CD8-positive, alpha-beta memory T cell (primary cell): ENCODE data around the gene ZNF217. TPM values are rescaled to one million over a fixed set of nuclear protein-coding genes. Genes with fewer than 3 reads are reported as not detected.
"Not testable (repeated sequence)": the region's sequence is repeated elsewhere in the genome, so short reads cannot be mapped to it uniquely, and the experiment has no call there.

Experiments used
- CTCF ChIA-PET: fragments of 350-600 bp; sonication (Branson Sonifier 250); formaldehyde crosslinking; loops from one replicate; lab custom pipeline; 2021; ENCODE audit warnings: antibody characterized with exemption; lab: Charles Lee
- POLR2A ChIA-PET: fragments of 350-600 bp; sonication (Branson Sonifier 250); formaldehyde crosslinking; loops from one replicate; lab custom pipeline; 2021; ENCODE audit warnings: antibody characterized with exemption; lab: Charles Lee
- DNase-seq, 5 donors: peaks; one replicate each; pipeline versions ENCODE4 v3.0.0 to v3.0.0-alpha.2; 2020 to 2022; ENCODE audit warnings: mixed read lengths in 1 of 5
- H3K27ac ChIP-seq: one replicate; pipeline ENCODE4 v1.7.0; 2013; ENCODE audit warnings: low read depth, mild to moderate bottlenecking, low read length, moderate library complexity
- H3K27me3 ChIP-seq: 2 replicates; pipeline ENCODE4 v1.7.0; 2013; ENCODE audit warnings: low read length, mild to moderate bottlenecking; ENCODE audit not compliant: insufficient read depth, poor library complexity, severe bottlenecking
- H3K36me3 ChIP-seq: 2 replicates; pipeline ENCODE4 v1.7.0; 2013; ENCODE audit warnings: mild to moderate bottlenecking, low read length, moderate library complexity; ENCODE audit not compliant: insufficient read depth
- H3K4me1 ChIP-seq: 2 replicates; pipeline ENCODE4 v1.7.0; 2013; ENCODE audit warnings: mild to moderate bottlenecking, low read length, moderate library complexity; ENCODE audit not compliant: insufficient read depth
- H3K4me3 ChIP-seq: 2 replicates; pipeline ENCODE4 v1.7.0; 2013; ENCODE audit warnings: mild to moderate bottlenecking, low read length
- H3K9me3 ChIP-seq: 2 replicates; pipeline ENCODE4 v1.7.0; 2013; ENCODE audit warnings: mild to moderate bottlenecking, low read length
- H3K27ac Mint-ChIP-seq, 8 donors: one replicate each; pipeline ENCODE4 v1.8.0; 2020 to 2021; ENCODE audit warnings: mixed read lengths in 8 of 8, mild to moderate bottlenecking in 6 of 8, inconsistent platforms in 3 of 8, moderate library complexity in 3 of 8
- H3K27me3 Mint-ChIP-seq, 2 donors: one replicate each; pipeline ENCODE4 v1.8.0; 2020 to 2021; ENCODE audit warnings: mixed read lengths in 2 of 2, mild to moderate bottlenecking in 1 of 2, moderate library complexity in 1 of 2
- H3K36me3 Mint-ChIP-seq, 3 donors: one replicate each; pipeline ENCODE4 v1.8.0; 2020 to 2021; ENCODE audit warnings: mixed read lengths in 3 of 3, inconsistent platforms in 1 of 3, mild to moderate bottlenecking in 1 of 3
- H3K4me1 Mint-ChIP-seq, 3 donors: one replicate each; pipeline ENCODE4 v1.8.0; 2020 to 2021; ENCODE audit warnings: mixed read lengths in 3 of 3, inconsistent platforms in 1 of 3, mild to moderate bottlenecking in 1 of 3
- H3K4me3 Mint-ChIP-seq, 7 donors: one replicate each; pipeline ENCODE4 v1.8.0; 2020 to 2021; ENCODE audit warnings: mixed read lengths in 7 of 7, mild to moderate bottlenecking in 6 of 7, moderate library complexity in 4 of 7, inconsistent platforms in 2 of 7
- H3K9me3 Mint-ChIP-seq, 5 donors: one replicate each; pipeline ENCODE4 v1.8.0; 2020 to 2022; ENCODE audit warnings: mixed read lengths in 5 of 5, mild to moderate bottlenecking in 3 of 5, moderate library complexity in 2 of 5, inconsistent platforms in 1 of 5
- polyA plus RNA-seq: library from polyadenylated mRNA; unstranded; fragments of 300-500 nt; fragmentation: Illumina TruSeq; gene quantifications from one replicate; pipeline ENCODE4 v1.2.3, GENCODE V29; 2021
- total RNA-seq, 2 experiments: library from RNA; stranded (reverse); gene quantifications; one replicate each; pipeline ENCODE4 v1.2.3, GENCODE V29; 2021

Gene ZNF217
- total and polyA plus RNA-seq, 3 experiments from 2014 or later, result 24.0 to 54.3 (median 52.5) TPM

DNA sequence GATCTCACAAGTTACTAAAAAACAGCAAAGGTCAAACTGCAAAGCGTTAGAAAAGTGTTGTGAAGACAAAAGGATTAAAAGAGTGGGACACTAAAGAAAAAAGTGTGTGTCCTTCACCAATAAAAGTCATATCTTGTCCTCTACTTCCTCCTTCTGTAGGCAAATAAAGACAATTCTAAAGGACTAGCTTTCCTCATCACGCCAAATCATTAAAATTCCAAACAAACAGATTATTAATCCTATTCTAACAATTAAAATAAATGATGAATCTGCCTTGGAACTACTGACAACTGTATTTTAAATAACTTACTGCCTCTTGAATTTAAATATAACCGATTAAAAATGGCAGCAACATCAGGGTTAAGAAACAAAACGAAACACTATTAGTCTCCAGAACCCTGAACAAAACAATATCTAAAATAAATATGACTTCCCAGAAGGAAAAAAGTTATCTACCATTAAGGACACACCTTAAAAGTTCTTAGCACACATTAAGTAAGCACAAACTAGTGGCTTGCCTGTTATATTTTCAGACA, 2.4 kb downstream of the ZNF217 start:
- peak overlapping the region; percentile 76 for H3K27ac ChIP-seq
- peaks cover 20% of the 10 kb centered on the region for H3K4me1 ChIP-seq
- H3K27me3 ChIP-seq, DNase-seq, H3K36me3 ChIP-seq, H3K27me3 Mint-ChIP-seq, H3K9me3 Mint-ChIP-seq, H3K9me3 ChIP-seq: not testable (repeated sequence)
- POLR2A ChIA-PET, result interaction anchor here (1.6 to 3.1 kb wide), 3 partner anchors 9 to 18 kb away, joined by 6 to 12 read pairs (median 9); no protein-coding TSS in a partner anchor
- peak overlapping the region; percentile 94 to 99 (median 98) for H3K4me3 Mint-ChIP-seq
- peaks cover 0 to 16% (median 1%) of the 10 kb centered on the region in 3 donors for H3K36me3 Mint-ChIP-seq
- peak overlapping the region; percentile 76 for H3K4me3 ChIP-seq
- CTCF ChIA-PET, result interaction anchor here (0.8 to 1.7 kb wide), 5 partner anchors 8 to 349 kb away, joined by 3 to 4 read pairs (median 3); no protein-coding TSS in a partner anchor
- peak overlapping the region; percentile 97 to 99 (median 98) for H3K27ac Mint-ChIP-seq
- peaks cover 43 to 67% (median 56%) of the 10 kb centered on the region in 3 donors for H3K4me1 Mint-ChIP-seq

DNA sequence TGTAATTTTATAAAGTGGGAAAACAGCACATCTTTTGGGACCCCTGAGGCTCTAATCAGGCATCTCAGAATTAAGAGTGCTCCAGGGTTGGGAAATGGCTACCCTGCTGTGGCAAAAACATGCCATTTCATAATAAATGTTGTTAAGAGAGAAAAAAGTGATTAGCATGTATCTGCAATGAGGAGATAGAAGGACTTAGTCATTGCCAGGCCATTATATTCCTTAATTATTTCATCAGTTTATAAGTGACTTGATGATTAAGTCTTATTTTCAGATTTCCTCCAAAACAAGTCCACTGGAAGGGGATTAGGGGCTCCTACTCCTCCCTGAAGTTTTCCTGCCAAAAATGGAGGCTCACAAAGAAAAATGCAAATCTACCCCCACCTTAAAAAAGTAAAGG, 3.0 kb downstream of the ZNF217 start:
- not testable (repeated sequence) for H3K27me3 ChIP-seq, H3K9me3 Mint-ChIP-seq, H3K36me3 ChIP-seq, H3K27me3 Mint-ChIP-seq, H3K9me3 ChIP-seq, DNase-seq
- CTCF ChIA-PET, result interaction anchor here (1.0 to 1.7 kb wide), 2 partner anchors 8 to 11 kb away, joined by 3 to 4 read pairs; no protein-coding TSS in a partner anchor
- H3K27ac ChIP-seq, result peak overlapping the region; percentile 76
- peak overlapping the region; percentile 76 for H3K4me3 ChIP-seq
- peaks cover 27% of the 10 kb centered on the region for H3K4me1 ChIP-seq
- H3K36me3 Mint-ChIP-seq, result peaks cover 0 to 16% (median 3%) of the 10 kb centered on the region in 3 donors
- POLR2A ChIA-PET, result interaction anchor here (3.1 kb wide), 1 partner anchor 8 kb away, joined by 12 read pairs; no protein-coding TSS in a partner anchor
- peaks cover 46 to 67% (median 56%) of the 10 kb centered on the region in 3 donors for H3K4me1 Mint-ChIP-seq
- peak overlapping the region; percentile 94 to 99 (median 98) for H3K4me3 Mint-ChIP-seq
- peak overlapping the region; percentile 92 to 99 (median 98) for H3K27ac Mint-ChIP-seq

DNA sequence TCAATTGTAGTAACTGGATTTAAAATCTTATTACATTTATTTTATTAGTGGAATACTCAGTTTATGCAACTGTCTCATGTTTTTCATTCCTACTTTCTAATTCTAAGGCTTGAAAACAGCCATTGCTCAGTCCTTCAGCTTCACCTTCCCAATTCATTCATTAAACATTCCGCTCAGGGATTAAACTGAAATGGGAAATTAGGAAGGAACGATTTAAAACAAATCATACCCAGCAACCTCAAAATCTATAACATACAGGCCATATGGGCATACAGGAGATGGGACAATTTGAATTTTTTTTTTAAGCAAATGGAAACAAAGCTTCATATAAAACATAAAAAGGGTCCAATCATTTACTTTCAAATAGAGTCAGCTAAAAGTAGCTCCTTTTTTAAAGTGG, 3.5 kb downstream of the ZNF217 start:
- CTCF ChIA-PET, result interaction anchor here (1.0 kb wide), 1 partner anchor 10 kb away, joined by 3 read pairs; no protein-coding TSS in a partner anchor
- peaks cover 49 to 68% (median 58%) of the 10 kb centered on the region in 3 donors for H3K4me1 Mint-ChIP-seq
- not testable (repeated sequence) for H3K27me3 ChIP-seq

DNA sequence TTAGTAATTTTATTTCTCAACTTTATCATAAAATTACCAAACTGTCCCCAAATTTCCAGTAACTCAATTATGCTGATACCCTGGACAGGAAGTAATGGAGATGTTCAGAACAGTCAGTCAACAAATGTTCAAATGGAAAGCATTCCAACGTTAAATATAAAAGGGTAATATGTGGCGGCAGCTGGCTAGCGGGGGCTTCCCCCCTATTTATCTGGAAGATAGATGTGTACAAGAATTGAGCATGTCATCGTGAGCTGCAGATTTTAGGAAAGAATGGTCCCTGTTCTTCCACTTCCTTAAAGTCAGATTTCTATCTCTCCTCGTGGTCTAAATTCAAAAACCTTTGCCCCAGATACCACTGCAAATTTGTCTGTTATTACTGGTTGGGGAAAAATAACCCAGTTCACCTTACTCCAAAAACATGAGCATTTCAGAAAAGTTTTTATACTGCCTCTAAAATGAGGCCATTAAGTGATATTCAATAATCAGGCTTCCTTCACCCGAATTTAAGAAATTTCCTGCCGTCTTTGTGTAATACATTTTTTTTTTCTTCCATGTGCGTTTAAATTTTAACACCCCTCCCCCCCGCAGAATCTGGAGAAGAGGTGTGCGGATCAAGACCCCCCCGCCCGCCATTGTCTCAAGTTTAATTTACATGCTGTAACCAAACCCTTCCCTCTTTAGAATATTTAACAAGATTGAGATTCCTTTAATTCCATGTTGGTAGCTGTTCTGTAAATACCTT, 4.1 kb downstream of the ZNF217 start:
- Mint-ChIP-seq H3K27ac (peak overlapping the region; percentile 54 to 99 (median 96)), H3K36me3 (peaks cover 0 to 13% (median 3%) of the 10 kb centered on the region in 3 donors), H3K4me1 (peaks cover 53 to 69% (median 58%) of the 10 kb centered on the region in 3 donors), H3K4me3 (peak overlapping the region; percentile 94 to 99 (median 98))
- ChIA-PET POLR2A (interaction anchor here (0.6 kb wide), 2 partner anchors 318 to 350 kb away, joined by 3 to 7 read pairs; no protein-coding TSS in a partner anchor), CTCF (interaction anchor here (1.0 kb wide), 1 partner anchor 10 kb away, joined by 3 read pairs; no protein-coding TSS in a partner anchor)
- not testable (repeated sequence) for H3K9me3 ChIP-seq, H3K36me3 ChIP-seq, H3K27me3 Mint-ChIP-seq, H3K27me3 ChIP-seq, H3K9me3 Mint-ChIP-seq, DNase-seq
- peaks cover 37% of the 10 kb centered on the region for H3K4me1 ChIP-seq
- peak overlapping the region; percentile 76 for H3K27ac ChIP-seq
- peak overlapping the region; percentile 64 for H3K4me3 ChIP-seq

More for the DNA sequence above, 3.5 kb downstream of the ZNF217 start:
- peak overlapping the region; percentile 94 to 99 (median 98) for H3K4me3 Mint-ChIP-seq
- not testable (repeated sequence) for H3K9me3 Mint-ChIP-seq, H3K27me3 Mint-ChIP-seq, H3K36me3 ChIP-seq, H3K9me3 ChIP-seq, DNase-seq
- peaks cover 0 to 15% (median 3%) of the 10 kb centered on the region in 3 donors for H3K36me3 Mint-ChIP-seq
- H3K4me3 ChIP-seq, result peak overlapping the region; percentile 76
- H3K27ac Mint-ChIP-seq, result peak overlapping the region; percentile 92 to 99 (median 98)
- H3K27ac ChIP-seq, result peak overlapping the region; percentile 76
- H3K4me1 ChIP-seq, result peaks cover 32% of the 10 kb centered on the region
- POLR2A ChIA-PET, result interaction anchor here (0.6 to 3.1 kb wide), 2 partner anchors 8 to 349 kb away, joined by 7 to 12 read pairs; no protein-coding TSS in a partner anchor

DNA sequence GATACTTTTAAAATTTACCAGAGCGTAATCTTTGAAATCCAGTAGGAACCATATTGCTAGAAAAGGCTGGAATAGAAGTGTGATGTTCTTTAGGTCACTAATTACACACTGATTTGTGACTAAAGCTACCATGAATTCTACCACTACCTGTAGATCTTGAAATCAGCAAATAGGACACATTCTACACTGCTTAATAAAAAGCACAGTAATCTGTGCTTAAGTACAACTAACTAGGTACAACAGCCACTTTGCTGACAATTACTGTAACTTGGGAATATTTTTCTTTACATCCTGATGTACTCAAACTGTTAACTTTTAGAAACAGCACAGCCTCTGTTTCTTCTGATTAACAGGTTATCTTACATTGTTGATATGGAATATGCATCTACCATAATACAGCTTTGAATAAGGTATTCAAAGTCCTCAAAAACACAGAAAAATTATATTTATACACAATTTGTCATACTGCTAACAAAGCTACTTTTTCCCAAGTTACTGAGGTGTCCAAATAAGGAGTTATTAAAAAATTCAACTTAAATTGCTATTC, 6.4 kb downstream of the ZNF217 start:
- not testable (repeated sequence) for H3K27me3 ChIP-seq, H3K9me3 Mint-ChIP-seq, H3K9me3 ChIP-seq, H3K4me3 ChIP-seq, H3K36me3 ChIP-seq, H3K27me3 Mint-ChIP-seq, DNase-seq
- ChIA-PET CTCF (interaction anchor here (0.9 kb wide), 1 partner anchor 316 kb away, joined by 3 read pairs; no protein-coding TSS in a partner anchor), POLR2A (interaction anchor here (0.5 kb wide), 1 partner anchor 96 kb away, joined by 5 read pairs; no protein-coding TSS in a partner anchor)
- Histone ChIP-seq H3K27ac (peak overlapping the region; percentile 24), H3K4me1 (peaks cover 48% of the 10 kb centered on the region)
- Mint-ChIP-seq H3K27ac (peak overlapping the region; percentile 90 to 97 (median 94)), H3K4me1 (peaks cover 69 to 92% (median 79%) of the 10 kb centered on the region in 3 donors), H3K4me3 (peak overlapping the region; percentile 81 to 96 (median 88)), H3K36me3 (peaks cover 4 to 17% (median 8%) of the 10 kb centered on the region in 3 donors)

DNA sequence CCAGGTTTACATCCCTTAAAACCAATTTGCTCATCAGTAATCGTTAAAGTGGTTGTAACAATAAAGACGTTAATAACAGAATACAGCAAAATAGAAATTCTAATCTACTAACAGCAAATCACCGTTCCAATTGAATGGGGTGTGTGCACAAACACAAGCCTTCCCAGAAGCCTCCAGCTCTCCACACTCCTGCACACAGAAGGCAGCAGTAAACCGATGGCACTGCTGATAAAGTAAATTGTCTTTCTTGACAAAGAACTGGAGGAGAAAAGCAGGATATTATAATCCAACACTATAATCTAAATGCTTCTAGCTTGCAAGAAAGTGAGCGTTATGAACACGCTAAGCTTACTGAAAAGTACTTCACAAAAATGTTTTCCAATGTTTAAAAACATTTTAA, 7.0 kb downstream of the ZNF217 start:
- Mint-ChIP-seq H3K4me1 (peaks cover 75 to 93% (median 84%) of the 10 kb centered on the region in 3 donors), H3K36me3 (peaks cover 10 to 17% (median 13%) of the 10 kb centered on the region in 3 donors), H3K4me3 (peak overlapping the region; percentile 81 to 96 (median 88)), H3K27ac (peak overlapping the region; percentile 90 to 97 (median 94)), H3K9me3 (no peaks in the 10 kb centered on the region), H3K27me3 (no peaks in the 10 kb centered on the region)
- peak overlapping the region; percentile 62 for H3K4me3 ChIP-seq
- peaks cover 54% of the 10 kb centered on the region for H3K4me1 ChIP-seq
- no peak for DNase-seq
- CTCF ChIA-PET, result interaction anchor here (0.9 to 1.1 kb wide), 3 partner anchors 316 to 354 kb away, joined by 3 to 4 read pairs (median 3); no protein-coding TSS in a partner anchor
- peaks cover 9% of the 10 kb centered on the region for H3K36me3 ChIP-seq
- POLR2A ChIA-PET, result no interaction called here
- H3K27me3 ChIP-seq, result no peaks in the 10 kb centered on the region
- peak overlapping the region; percentile 25 for H3K27ac ChIP-seq
- H3K9me3 ChIP-seq, result no peaks in the 10 kb centered on the region

DNA sequence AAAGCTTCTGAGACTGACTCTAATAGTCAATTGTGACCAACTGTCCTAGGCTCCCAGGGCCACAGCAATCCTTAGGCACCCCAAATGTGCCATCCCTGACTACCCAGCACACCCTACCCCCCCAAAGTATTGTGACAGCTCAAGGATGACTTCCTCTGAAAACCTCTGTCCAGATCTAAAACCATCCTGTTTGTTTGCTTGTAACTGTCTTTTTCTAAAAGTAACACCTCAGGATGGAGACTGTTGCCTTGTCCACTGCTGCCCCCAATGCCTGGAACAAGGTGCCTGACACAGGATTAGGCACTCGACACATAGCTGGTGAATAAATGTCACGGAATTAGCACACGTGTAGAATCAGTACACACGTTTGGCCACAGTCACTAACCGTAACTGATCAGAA, 7.7 kb downstream of the ZNF217 start:
- DNase-seq, H3K9me3 ChIP-seq, H3K27me3 ChIP-seq, H3K9me3 Mint-ChIP-seq, H3K27me3 Mint-ChIP-seq: not testable (repeated sequence)
- CTCF ChIA-PET, result interaction anchor here (0.9 to 1.1 kb wide), 2 partner anchors 326 to 355 kb away, joined by 3 to 4 read pairs; no protein-coding TSS in a partner anchor
- peak overlapping the region; percentile 25 for H3K27ac ChIP-seq
- peaks cover 13% of the 10 kb centered on the region for H3K36me3 ChIP-seq
- H3K4me3 ChIP-seq, result peak overlapping the region; percentile 62
- Mint-ChIP-seq H3K27ac (peak overlapping the region; percentile 90 to 97 (median 94)), H3K36me3 (peaks cover 10 to 19% (median 15%) of the 10 kb centered on the region in 3 donors), H3K4me1 (peaks cover 72 to 87% (median 79%) of the 10 kb centered on the region in 3 donors), H3K4me3 (peak overlapping the region; percentile 81 to 96 (median 88))
- peaks cover 62% of the 10 kb centered on the region for H3K4me1 ChIP-seq
- POLR2A ChIA-PET, result interaction anchor here (0.5 to 0.6 kb wide), 2 partner anchors 16 to 365 kb away, joined by 3 to 9 read pairs; no protein-coding TSS in a partner anchor
